ENCODE measurements around the gene ZNF593. TPM values are rescaled to one million over a fixed set of nuclear protein-coding genes. Genes with fewer than 3 reads are reported as not detected.
A peak's percentile ranks its signal among the peaks of the same experiment; 100 is the strongest.

The ZNF593 gene
- total and polyA plus RNA-seq, 9 of the 15 experiments (the other 6 are each of a cell fraction or from before 2014, with no cell fraction given): 9.8 to 334 (median 48.2) TPM

GRCh38 chr1:26122988-26123973 lies 46.4 kb upstream of the ZNF593 start (continued):
- TF ChIP-seq AFF4 (CRISPR knock-in tag; IDR thresholded peaks at IDR 0.05) (0 out of 2 replicates have a peak, but pooled peaks have one; percentile 70), HDGF (IDR thresholded peaks at IDR 0.05) (no peak), ZNF197 (CRISPR knock-in tag; IDR thresholded peaks at IDR 0.05; ENCODE audit: low read depth) (peak; percentile 58), CSDE1 (IDR thresholded peaks at IDR 0.05) (0 out of 4 replicates have a peak, but pooled peaks of 1 of the 2 experiments have one; percentile 18), ZBTB1 (CRISPR knock-in tag; IDR thresholded peaks at IDR 0.05; ENCODE audit: borderline replicate concordance, low read depth) (no peak), L3MBTL2 (IDR thresholded peaks at IDR 0.05) (peak; percentile 74), ZFP91 (CRISPR knock-in tag; IDR thresholded peaks at IDR 0.05) (no peak), NR2C1 (IDR thresholded peaks at IDR 0.05) (no peak; the same call in 1 of the 2 replicates), NR2C1 (tag; IDR thresholded peaks at IDR 0.05) (peak; percentile 48; the same call in 1 of the 2 replicates), ZNF507 (tag; conservative IDR thresholded peaks at IDR 0.05) (no peak), CHCHD3 (CRISPR knock-in tag; IDR thresholded peaks at IDR 0.05) (no peak), DIDO1 (tag; IDR thresholded peaks at IDR 0.05; ENCODE audit: low read depth) (no peak), MECOM (CRISPR knock-in tag; IDR thresholded peaks at IDR 0.05) (0 out of 2 replicates have a peak, but pooled peaks have one; percentile 34), TBP (optimal IDR thresholded peaks at IDR 0.05; ENCODE audit: low read depth, low read length) (peak; percentile 52), RBM22 (IDR thresholded peaks at IDR 0.05; ENCODE audit: low read depth, low read length, poor library complexity, severe bottlenecking) (no peak), CUX1 (CRISPR knock-in tag; IDR thresholded peaks at IDR 0.05) (peak; percentile 82), TRIM24 (IDR thresholded peaks at IDR 0.05) (peak in 1 of 2 experiments; percentile 32; a peak in 1 of 4 replicates)
